Lower lobe of right lung (tissue), 2 donors: ENCODE results near the gene CRYGB. TPM values are rescaled to one million over a fixed set of nuclear protein-coding genes. Genes with fewer than 3 reads are reported as not detected.

Experiments used
- ATAC-seq, 2 donors: fragments of 200-7000 bp; cut with Tn5 transposase; one replicate each; pipeline ENCODE4 v1.9.1; 2020 to 2022; ENCODE audit warnings: mild to moderate bottlenecking in 2 of 2, moderate library complexity in 2 of 2
- DNase-seq: peaks from one replicate; pipeline ENCODE4 v3.0.0-alpha.2; 2020
- H3K27ac ChIP-seq: fragments of 200-600 bp; one replicate; pipeline ENCODE4 v1.8.0; 2022
- H3K27me3 ChIP-seq: fragments of 200-600 bp; one replicate; pipeline ENCODE4 v1.8.0; 2022; ENCODE audit warnings: low read depth
- H3K36me3 ChIP-seq: fragments of 200-600 bp; one replicate; pipeline ENCODE4 v1.8.0; 2022; ENCODE audit warnings: mild to moderate bottlenecking
- H3K4me1 ChIP-seq: fragments of 200-600 bp; one replicate; pipeline ENCODE4 v1.8.0; 2022
- H3K4me3 ChIP-seq: fragments of 200-600 bp; one replicate; pipeline ENCODE4 v1.8.0; 2022; ENCODE audit warnings: mild to moderate bottlenecking
- H3K9me3 ChIP-seq: fragments of 200-600 bp; one replicate; pipeline ENCODE4 v1.8.0; 2022
- intact Hi-C: fragments of 100-400 bp; cut with DNase I; formaldehyde crosslinking; loops from one replicate; pipeline ENCODE4 v1.11.0; 2022
- total RNA-seq: library from RNA; stranded (reverse); fragmentation: NEBNext Ultra II Directional; extraction: Animal tissue kit (Norgen Biotek cat#: 25700); gene quantifications from one replicate; pipeline ENCODE4 v1.2.1, GENCODE V29; 2021
- TF ChIP-seq, protein P1 (sequence below): fragments of 200-600 bp; IDR thresholded peaks from one replicate; pipeline ENCODE4 v1.8.0; 2022; ENCODE audit warnings: antibody characterized with exemption, mild to moderate bottlenecking
- donor health status: DM: no; HTN: yes; CAD: no; lungs with severe emphysema.

The CRYGB gene
- total RNA-seq, 1 donor from 2014 or later, result not detected

DNA sequence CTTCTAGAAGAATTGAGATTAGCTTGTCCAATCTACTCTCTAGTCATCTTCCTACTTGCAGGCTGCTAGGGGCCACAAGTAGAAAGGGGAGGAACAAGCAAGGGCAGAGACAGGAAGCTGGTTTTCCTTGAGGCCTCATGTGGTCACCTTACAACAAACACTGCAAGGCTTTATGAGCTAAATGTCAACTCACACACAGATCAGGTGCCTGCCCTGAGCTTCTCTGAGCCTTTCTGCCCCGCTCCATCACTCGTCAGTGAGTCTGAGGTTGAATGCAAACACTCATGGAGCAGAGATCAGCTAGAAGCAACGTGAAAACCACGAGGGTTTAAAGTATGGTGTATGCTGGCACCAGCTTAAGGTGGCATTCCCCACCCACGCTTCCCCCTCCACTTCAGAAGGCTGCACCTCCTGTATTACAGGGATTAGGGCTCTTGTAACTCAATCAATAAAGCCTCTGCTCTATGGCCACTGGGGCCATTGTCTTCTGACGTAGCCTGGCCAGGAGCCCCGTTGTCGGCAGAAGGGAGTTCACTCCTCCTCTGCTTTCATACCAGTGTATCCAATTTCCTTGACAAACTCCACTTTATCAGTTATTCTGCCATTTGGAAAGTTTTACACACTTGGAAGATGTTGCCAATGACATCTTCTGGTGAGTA is 10.9 kb downstream of the CRYGB start:
- TF ChIP-seq, protein P1, sequence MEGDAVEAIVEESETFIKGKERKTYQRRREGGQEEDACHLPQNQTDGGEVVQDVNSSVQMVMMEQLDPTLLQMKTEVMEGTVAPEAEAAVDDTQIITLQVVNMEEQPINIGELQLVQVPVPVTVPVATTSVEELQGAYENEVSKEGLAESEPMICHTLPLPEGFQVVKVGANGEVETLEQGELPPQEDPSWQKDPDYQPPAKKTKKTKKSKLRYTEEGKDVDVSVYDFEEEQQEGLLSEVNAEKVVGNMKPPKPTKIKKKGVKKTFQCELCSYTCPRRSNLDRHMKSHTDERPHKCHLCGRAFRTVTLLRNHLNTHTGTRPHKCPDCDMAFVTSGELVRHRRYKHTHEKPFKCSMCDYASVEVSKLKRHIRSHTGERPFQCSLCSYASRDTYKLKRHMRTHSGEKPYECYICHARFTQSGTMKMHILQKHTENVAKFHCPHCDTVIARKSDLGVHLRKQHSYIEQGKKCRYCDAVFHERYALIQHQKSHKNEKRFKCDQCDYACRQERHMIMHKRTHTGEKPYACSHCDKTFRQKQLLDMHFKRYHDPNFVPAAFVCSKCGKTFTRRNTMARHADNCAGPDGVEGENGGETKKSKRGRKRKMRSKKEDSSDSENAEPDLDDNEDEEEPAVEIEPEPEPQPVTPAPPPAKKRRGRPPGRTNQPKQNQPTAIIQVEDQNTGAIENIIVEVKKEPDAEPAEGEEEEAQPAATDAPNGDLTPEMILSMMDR, result no peak
- H3K9me3 ChIP-seq, result no peaks in the 10 kb centered on the region
- H3K36me3 ChIP-seq, result no peaks in the 10 kb centered on the region
- ATAC-seq, result no peak
- no peak overlapping the region for H3K27ac ChIP-seq
- no peaks in the 10 kb centered on the region for H3K27me3 ChIP-seq
- no peak overlapping the region for H3K4me3 ChIP-seq
- no peaks in the 10 kb centered on the region for H3K4me1 ChIP-seq
- DNase-seq, result no peak
- intact Hi-C loops, result no loop called here

DNA sequence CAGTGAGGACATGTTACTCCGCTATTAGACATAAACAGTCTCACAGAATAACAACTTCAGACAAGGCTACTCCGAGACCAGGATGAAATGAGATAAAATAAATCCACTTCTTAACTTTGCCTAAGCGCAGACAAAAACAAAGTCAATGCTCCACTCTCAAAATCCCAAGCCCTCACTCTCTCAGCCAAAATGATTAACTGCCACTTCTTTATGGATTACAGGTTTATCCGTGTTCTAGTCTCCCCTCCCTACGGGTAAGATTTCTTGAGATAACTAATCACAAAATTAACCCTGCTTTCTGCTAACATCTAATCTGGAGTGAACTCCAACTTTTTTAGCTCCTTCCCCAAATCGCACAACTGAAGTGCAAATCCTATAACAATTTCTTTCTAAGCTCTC is 15.2 kb downstream of the CRYGB start:
- ATAC-seq (no peak), DNase-seq (no peak)
- Histone ChIP-seq H3K27me3 (no peaks in the 10 kb centered on the region), H3K4me3 (no peak overlapping the region), H3K9me3 (no peaks in the 10 kb centered on the region), H3K27ac (no peak overlapping the region), H3K4me1 (no peaks in the 10 kb centered on the region), H3K36me3 (no peaks in the 10 kb centered on the region)
- intact Hi-C loops, result no loop called here
- TF ChIP-seq, protein P1, result no peak

DNA sequence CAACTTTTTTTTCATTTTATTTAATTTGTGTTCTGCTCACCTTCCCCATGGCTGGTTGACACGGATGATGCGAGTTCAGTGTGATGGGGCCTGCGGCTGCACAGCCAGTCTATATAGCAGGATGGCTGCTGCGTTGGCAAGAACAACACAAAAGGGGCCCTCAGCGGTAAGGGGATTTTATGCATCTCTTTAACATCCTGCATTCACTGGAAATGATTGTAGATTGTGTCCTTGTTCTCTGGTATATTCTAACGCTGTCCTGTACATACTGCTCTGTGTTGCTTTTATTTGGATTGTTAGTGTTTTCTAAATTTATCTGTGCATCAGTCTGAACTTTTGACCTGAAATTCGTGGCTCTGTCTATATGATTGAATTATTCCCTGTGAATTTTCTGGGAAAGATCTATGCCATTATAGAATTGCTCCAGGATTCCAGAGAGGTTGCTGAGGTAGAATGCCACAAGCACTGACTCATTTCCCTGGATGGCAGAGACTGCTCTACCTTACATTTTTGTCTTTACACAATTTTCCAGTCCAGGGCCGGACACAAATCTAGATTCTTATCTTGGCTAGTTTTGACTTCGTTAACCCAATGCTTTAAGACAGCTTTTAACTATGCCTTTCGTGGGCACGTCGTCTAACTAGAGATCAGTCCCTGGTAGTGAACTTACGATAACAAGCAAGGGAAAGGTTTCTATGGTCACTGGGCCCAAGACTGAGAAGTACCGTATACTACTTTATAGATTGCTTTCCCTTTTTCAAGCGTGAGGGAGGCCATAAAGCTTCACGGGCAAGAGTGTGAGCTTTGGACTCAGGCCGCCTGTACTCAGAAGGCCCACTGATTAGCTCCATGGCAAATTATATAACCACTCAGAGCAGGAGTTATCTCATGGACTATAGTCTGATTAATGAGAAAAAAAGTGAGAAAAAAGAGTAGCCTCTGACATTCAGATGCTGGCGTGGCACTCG is 15.9 kb downstream of the CRYGB start, which contains the start of gene CRYGC:
CRYGC (minus strand) TSS at position 85 of the 968 bp plus-strand sequence; CDS start at position 49, 36 bp downstream.
- Histone ChIP-seq H3K27me3 (no peaks in the 10 kb centered on the region), H3K27ac (no peak within 1 kb of the TSS), H3K4me1 (no peaks in the 10 kb centered on the region), H3K36me3 (no peaks in the 10 kb centered on the region), H3K4me3 (no peak within 1 kb of the TSS), H3K9me3 (no peaks in the 10 kb centered on the region)
- TF ChIP-seq, protein P1, result no peak
- ATAC-seq, result no peak
- intact Hi-C loops, result no loop called here
- no peak for DNase-seq

DNA sequence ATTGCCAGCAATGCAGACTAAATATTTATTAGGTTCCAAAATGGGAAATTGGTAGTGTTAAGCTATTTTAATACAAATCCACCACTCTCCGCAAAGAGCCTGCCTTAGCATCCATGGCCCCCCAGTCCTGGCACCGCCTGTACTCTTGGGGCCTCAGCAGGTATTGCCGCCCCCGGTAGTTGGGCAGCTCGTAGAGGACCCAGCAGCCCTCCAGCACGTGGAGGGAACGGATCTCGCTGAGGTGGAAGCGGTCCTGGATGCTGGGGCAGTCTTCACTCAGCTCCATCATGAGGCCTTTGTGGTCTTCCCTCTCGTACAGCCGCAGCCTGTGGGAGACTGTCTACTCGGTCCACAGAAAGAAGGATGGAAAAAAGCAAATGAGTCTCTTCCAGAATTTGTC is 17.8 kb downstream of the CRYGB start:
- ATAC-seq, result no peak
- Histone ChIP-seq H3K9me3 (no peaks in the 10 kb centered on the region), H3K36me3 (no peaks in the 10 kb centered on the region), H3K27ac (no peak overlapping the region), H3K4me3 (no peak overlapping the region), H3K27me3 (peaks cover 16% of the 10 kb centered on the region), H3K4me1 (no peaks in the 10 kb centered on the region)
- no peak for DNase-seq
- TF ChIP-seq, protein P1, result no peak
- intact Hi-C loops, result no loop called here

DNA sequence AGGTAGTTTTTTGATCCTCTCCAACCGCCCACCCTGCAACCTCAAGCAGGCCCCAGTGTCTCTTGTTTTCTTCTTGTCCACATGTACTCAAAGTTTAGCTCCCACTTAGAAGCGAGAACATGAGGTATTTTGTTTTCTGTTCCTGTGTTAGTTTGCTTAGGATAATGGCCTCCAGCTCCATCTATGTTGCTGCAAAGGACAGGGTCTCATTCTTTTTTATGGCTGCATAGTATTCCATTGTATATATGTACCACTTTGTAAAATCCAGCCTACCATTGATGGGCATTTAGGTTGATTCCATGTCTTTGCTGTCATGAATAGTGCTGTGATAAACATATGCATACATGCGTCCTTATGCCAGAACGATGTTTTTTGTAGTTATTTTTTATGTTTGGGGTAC is 18.9 kb downstream of the CRYGB start:
- TF ChIP-seq, protein P1, result no peak
- Histone ChIP-seq H3K4me1 (no peaks in the 10 kb centered on the region), H3K4me3 (no peak overlapping the region), H3K27me3 (peaks cover 16% of the 10 kb centered on the region), H3K36me3 (no peaks in the 10 kb centered on the region), H3K9me3 (no peaks in the 10 kb centered on the region), H3K27ac (no peak overlapping the region)
- no peak for ATAC-seq
- intact Hi-C loops, result no loop called here
- no peak for DNase-seq
